GM12801 (cell line): ENCODE measurements around the gene STARD3NL.

Experiments
- TF ChIP-seq, protein P1 (sequence below): IDR thresholded peaks from one replicate; pipeline ENCODE4 v1.5.1; 2011; ENCODE audit warnings: control low read depth; ENCODE audit not compliant: insufficient read length; ENCODE audit errors: extremely low read depth

Gene STARD3NL

DNA sequence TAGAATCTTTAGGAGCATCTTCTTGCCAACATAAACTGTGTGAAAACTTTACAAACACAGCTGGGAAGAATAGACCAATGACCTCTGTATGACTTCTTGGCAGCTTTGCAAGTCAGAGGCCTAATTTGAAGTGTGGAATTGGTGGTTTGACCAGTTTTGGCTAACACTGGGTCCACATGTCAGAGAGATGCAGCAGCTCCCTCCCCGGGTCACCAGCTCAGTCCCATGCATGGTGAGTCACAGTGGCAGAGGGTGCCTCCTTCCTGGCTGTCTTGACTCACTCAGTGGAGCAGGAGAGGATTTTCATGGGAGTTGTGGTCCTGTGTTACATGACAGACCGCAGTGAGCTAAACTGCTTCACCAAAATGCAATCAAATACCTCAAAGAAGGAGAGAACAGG, 8.2 kb upstream of the STARD3NL start:
- TF ChIP-seq, protein P1, sequence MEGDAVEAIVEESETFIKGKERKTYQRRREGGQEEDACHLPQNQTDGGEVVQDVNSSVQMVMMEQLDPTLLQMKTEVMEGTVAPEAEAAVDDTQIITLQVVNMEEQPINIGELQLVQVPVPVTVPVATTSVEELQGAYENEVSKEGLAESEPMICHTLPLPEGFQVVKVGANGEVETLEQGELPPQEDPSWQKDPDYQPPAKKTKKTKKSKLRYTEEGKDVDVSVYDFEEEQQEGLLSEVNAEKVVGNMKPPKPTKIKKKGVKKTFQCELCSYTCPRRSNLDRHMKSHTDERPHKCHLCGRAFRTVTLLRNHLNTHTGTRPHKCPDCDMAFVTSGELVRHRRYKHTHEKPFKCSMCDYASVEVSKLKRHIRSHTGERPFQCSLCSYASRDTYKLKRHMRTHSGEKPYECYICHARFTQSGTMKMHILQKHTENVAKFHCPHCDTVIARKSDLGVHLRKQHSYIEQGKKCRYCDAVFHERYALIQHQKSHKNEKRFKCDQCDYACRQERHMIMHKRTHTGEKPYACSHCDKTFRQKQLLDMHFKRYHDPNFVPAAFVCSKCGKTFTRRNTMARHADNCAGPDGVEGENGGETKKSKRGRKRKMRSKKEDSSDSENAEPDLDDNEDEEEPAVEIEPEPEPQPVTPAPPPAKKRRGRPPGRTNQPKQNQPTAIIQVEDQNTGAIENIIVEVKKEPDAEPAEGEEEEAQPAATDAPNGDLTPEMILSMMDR, result no peak

DNA sequence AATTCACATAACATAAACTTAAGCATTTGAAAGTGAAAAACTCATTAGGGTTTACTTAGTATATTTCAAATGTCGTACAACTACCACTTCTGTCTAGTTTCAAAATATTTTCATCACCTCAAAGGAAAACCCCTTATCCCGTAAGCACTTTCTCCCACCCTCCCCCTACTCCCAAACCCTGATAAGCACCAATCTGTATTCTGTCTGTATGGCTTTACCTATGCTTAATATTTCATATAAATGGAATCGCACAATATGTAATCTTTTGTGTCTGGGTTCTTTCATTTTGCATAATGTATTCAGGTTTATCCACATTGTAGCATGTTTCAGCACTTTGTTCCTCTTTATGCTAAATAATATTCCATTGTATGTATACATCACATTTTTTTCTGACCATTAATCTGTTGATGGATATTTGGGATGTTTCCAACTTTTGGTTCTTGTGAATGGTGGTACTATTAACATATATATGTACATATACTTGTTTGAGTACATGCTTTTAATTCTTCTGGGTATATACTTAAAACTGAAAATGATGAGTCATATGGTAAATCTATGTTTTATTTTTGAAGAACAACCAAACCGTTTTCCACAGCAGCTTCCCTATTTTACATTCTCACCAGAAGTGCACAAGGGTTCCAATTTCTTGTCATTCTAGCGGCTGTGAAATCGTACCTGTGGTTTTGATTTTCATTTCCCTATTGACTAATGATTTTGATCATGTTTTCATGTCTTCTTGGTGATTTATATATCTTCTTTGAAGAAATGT, 6.2 kb upstream of the STARD3NL start:
- TF ChIP-seq, protein P1, result no peak

DNA sequence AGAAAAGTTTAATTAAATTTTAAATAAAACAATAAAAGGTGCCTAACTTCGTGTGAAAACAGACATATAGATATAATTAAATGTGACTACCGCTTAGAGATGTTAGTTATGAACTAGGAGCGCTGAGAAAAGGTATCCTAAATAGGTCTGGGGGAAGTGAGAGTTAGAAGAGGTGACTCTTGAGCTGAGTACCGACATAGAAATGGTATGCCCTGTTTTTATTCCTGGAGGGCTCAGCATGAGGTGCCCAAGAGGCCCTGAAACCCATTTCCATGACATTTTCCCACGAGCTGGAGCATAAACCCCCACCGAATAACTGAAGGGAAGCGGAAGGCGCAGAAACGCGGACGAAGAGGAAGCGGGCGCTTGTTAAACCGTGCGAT, 433 bp upstream of the STARD3NL start:
- TF ChIP-seq, protein P1, result no peak

DNA sequence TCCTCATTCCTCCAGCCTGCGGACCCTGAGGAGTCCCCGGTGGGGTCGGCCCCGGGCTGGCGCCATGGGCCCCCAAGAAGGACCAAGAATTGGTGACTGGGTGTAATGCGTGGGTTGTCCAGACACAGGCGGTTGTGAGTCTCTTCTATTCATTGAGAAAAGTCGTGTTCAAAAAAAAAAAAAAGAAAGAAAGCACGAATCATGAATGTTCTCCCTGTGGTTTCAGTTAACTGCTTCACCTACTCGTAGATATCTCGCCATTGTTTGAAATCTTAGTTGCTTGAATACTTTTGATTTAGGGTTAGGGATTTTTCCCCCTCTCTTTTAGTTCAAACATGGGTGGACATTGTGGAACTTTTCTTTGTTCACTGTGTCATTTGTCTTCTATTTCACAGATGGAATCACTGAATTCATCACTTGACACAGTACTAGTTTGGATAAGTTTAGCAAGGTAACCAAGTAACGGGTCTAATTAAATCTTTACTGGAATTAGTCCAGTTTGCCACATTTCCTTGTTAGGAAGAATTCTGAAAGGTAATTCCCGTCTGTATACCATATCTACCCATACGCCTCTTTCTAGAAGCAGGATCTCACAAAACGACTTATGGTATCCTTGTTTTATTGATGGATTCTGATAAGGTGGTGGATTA, 775 bp downstream of the STARD3NL start:
- TF ChIP-seq, protein P1, result no peak

DNA sequence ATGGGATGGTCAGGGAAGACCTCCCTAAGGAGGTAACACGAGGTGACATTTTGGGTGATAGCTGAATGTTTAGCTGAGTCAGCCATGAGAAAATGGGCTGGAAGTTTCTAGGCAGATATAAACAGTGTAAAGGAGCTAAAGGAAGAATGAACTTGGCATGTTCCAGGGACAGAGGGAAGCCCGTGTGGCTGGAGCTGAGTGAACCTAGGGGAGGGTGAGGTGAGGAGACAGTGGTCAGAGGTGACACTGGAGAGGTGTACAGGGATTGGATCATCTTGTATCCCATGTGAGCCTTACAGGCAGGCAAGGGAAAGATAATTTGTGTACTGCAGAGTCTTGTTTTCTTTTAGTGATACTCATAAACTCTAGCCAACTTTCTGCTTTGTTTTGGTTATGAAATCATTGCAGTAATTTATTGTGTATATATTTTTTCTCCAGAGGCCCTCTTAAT, 1.8 kb downstream of the STARD3NL start:
- TF ChIP-seq, protein P1, result no peak

DNA sequence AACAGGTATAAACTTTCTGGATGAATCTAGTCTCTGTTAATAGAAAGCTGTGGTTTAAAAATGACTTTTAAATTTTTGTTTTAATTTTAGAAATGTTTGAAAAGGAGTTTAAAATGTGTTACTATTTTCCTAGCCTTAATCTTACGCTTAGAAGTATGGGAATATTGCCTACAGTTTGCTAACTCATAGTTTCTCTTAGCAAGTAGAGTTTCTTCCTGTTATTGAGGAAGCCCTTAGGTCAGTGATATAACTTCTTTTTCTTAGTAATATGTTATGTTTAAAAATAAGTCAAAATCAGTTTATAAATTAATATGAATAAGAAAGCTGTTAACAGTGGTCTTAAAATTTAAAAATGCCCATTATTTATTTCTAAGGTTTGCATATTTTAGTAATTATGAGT, 3.1 kb downstream of the STARD3NL start:
- TF ChIP-seq, protein P1, result no peak

DNA sequence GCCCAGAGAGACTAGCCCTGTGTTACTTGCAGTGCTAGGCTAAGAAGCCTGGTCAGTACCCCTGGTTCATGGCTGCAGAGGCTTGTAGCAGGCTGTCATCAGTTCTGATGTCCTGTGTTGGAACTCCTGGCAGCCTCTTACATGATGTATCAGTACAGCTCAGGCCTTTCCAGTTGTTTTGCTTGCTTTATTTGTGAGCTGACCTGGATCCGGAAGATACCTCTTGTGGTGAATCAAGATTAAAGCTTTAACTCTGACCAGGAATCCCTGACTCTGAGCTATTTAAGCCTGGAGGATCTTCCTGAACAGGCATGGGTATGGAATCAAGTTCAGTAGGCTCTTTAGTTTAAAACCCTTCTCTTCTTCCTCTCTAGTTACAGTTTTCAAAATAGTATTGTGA, 4.4 kb downstream of the STARD3NL start:
- TF ChIP-seq, protein P1, result no peak
